ENCODE results near the gene SLIT1.

GRCh38 chr10:97217299-97217698 is 31.5 kb upstream of the SLIT1 start:
- TF ChIP-seq EZH2 (IDR thresholded peaks at IDR 0.05; ENCODE audit: insufficient read depth, poor library complexity, severe bottlenecking) = no peak
- no peak for TF ChIP-seq EZH2phosphoT487 (IDR thresholded peaks at IDR 0.05; ENCODE audit: insufficient read depth, low read depth)

Data from GM23248 (cell line).